ENCODE data around the gene PGAM2.

Gene PGAM2

GRCh38 chr7:44101966-44102845 is 36.8 kb upstream of the PGAM2 start:
- no peaks in the 10 kb centered on the region for H3K9me3 ChIP-seq (ENCODE audit: control insufficient read depth, insufficient read depth, low read depth, low read length)
- no peak overlapping the region for H3K4me3 ChIP-seq (ENCODE audit: low read depth, low read length)
- peaks cover 31% of the 10 kb centered on the region for H3K27me3 ChIP-seq (ENCODE audit: control insufficient read depth, insufficient read depth, low read length)
- no peak overlapping the region for H3K27ac ChIP-seq (ENCODE audit: low read depth, low read length)
- peaks cover 3% of the 10 kb centered on the region for H3K36me3 ChIP-seq (ENCODE audit: control insufficient read depth, insufficient read depth, low read length)
- H3K4me1 ChIP-seq (ENCODE audit: control insufficient read depth, insufficient read depth, low read length), result peaks cover 13% of the 10 kb centered on the region
- H3K9ac ChIP-seq (ENCODE audit: low read length), result no peak overlapping the region

GRCh38 chr7:44101303-44101965 is 36.1 kb upstream of the PGAM2 start:
- Histone ChIP-seq H3K9ac (ENCODE audit: low read length) (no peak overlapping the region), H3K9me3 (ENCODE audit: control insufficient read depth, insufficient read depth, low read depth, low read length) (no peaks in the 10 kb centered on the region), H3K27me3 (ENCODE audit: control insufficient read depth, insufficient read depth, low read length) (peaks cover 31% of the 10 kb centered on the region), H3K4me1 (ENCODE audit: control insufficient read depth, insufficient read depth, low read length) (peaks cover 13% of the 10 kb centered on the region), H3K36me3 (ENCODE audit: control insufficient read depth, insufficient read depth, low read length) (no peaks in the 10 kb centered on the region), H3K27ac (ENCODE audit: low read depth, low read length) (no peak overlapping the region), H3K4me3 (ENCODE audit: low read depth, low read length) (no peak overlapping the region)

- no peak overlapping the region for H3K27ac ChIP-seq (ENCODE audit: low read depth, low read length)
- H3K27me3 ChIP-seq (ENCODE audit: control insufficient read depth, insufficient read depth, low read length), result peaks cover 31% of the 10 kb centered on the region
- H3K36me3 ChIP-seq (ENCODE audit: control insufficient read depth, insufficient read depth, low read length), result no peaks in the 10 kb centered on the region
- peaks cover 11% of the 10 kb centered on the region for H3K4me1 ChIP-seq (ENCODE audit: control insufficient read depth, insufficient read depth, low read length)
- no peaks in the 10 kb centered on the region for H3K9me3 ChIP-seq (ENCODE audit: control insufficient read depth, insufficient read depth, low read depth, low read length)
- no peak overlapping the region for H3K9ac ChIP-seq (ENCODE audit: low read length)
- no peak overlapping the region for H3K4me3 ChIP-seq (ENCODE audit: low read depth, low read length)
Measured at GRCh38 chr7:44100458-44101302, 35.3 kb upstream of the PGAM2 start.

- Histone ChIP-seq H3K9me3 (ENCODE audit: control insufficient read depth, insufficient read depth, low read depth, low read length) (no peaks in the 10 kb centered on the region), H3K9ac (ENCODE audit: low read length) (no peak overlapping the region), H3K4me1 (ENCODE audit: control insufficient read depth, insufficient read depth, low read length) (peaks cover 4% of the 10 kb centered on the region)
Measured at GRCh38 chr7:44099669-44100068, 34.3 kb upstream of the PGAM2 start.

GRCh38 chr7:44098092-44099068 is 33.0 kb upstream of the PGAM2 start:
- peaks cover under 1% of the 10 kb centered on the region; the same call in 1 of the 2 replicates for H3K4me1 ChIP-seq (ENCODE audit: control insufficient read depth, insufficient read depth, low read length)
- no peak overlapping the region for H3K4me3 ChIP-seq (ENCODE audit: low read depth, low read length)
- no peak overlapping the region for H3K27ac ChIP-seq (ENCODE audit: low read depth, low read length)
- H3K36me3 ChIP-seq (ENCODE audit: control insufficient read depth, insufficient read depth, low read length), result no peaks in the 10 kb centered on the region
- H3K9me3 ChIP-seq (ENCODE audit: control insufficient read depth, insufficient read depth, low read depth, low read length), result no peaks in the 10 kb centered on the region
- no peak overlapping the region for H3K9ac ChIP-seq (ENCODE audit: low read length)
- H3K27me3 ChIP-seq (ENCODE audit: control insufficient read depth, insufficient read depth, low read length), result peaks cover 17% of the 10 kb centered on the region

More at GRCh38 chr7:44099669-44100068, 34.3 kb upstream of the PGAM2 start:
- Histone ChIP-seq H3K36me3 (ENCODE audit: control insufficient read depth, insufficient read depth, low read length) (no peaks in the 10 kb centered on the region), H3K27ac (ENCODE audit: low read depth, low read length) (no peak overlapping the region), H3K27me3 (ENCODE audit: control insufficient read depth, insufficient read depth, low read length) (peaks cover 22% of the 10 kb centered on the region), H3K4me3 (ENCODE audit: low read depth, low read length) (no peak overlapping the region)

GRCh38 chr7:44097064-44097932 is 31.9 kb upstream of the PGAM2 start:
- H3K4me3 ChIP-seq (ENCODE audit: low read depth, low read length), result no peak overlapping the region
- H3K4me1 ChIP-seq (ENCODE audit: control insufficient read depth, insufficient read depth, low read length), result no peaks in the 10 kb centered on the region
- H3K27ac ChIP-seq (ENCODE audit: low read depth, low read length), result no peak overlapping the region
- H3K9me3 ChIP-seq (ENCODE audit: control insufficient read depth, insufficient read depth, low read depth, low read length), result no peaks in the 10 kb centered on the region
- H3K36me3 ChIP-seq (ENCODE audit: control insufficient read depth, insufficient read depth, low read length), result no peaks in the 10 kb centered on the region
- H3K9ac ChIP-seq (ENCODE audit: low read length), result no peak overlapping the region
- peaks cover 6% of the 10 kb centered on the region; the same call in 1 of the 2 replicates for H3K27me3 ChIP-seq (ENCODE audit: control insufficient read depth, insufficient read depth, low read length)

GRCh38 chr7:44096326-44096881 is 31.0 kb upstream of the PGAM2 start:
- Histone ChIP-seq H3K9ac (ENCODE audit: low read length) (no peak overlapping the region), H3K36me3 (ENCODE audit: control insufficient read depth, insufficient read depth, low read length) (no peaks in the 10 kb centered on the region), H3K27me3 (ENCODE audit: control insufficient read depth, insufficient read depth, low read length) (no peaks in the 10 kb centered on the region)

GRCh38 chr7:44095781-44096180 is 30.4 kb upstream of the PGAM2 start:
- H3K27me3 ChIP-seq (ENCODE audit: control insufficient read depth, insufficient read depth, low read length), result no peaks in the 10 kb centered on the region
- H3K4me1 ChIP-seq (ENCODE audit: control insufficient read depth, insufficient read depth, low read length), result no peaks in the 10 kb centered on the region
- H3K9ac ChIP-seq (ENCODE audit: low read length), result no peak overlapping the region
- H3K27ac ChIP-seq (ENCODE audit: low read depth, low read length), result no peak overlapping the region
- no peaks in the 10 kb centered on the region for H3K36me3 ChIP-seq (ENCODE audit: control insufficient read depth, insufficient read depth, low read length)
- no peaks in the 10 kb centered on the region for H3K9me3 ChIP-seq (ENCODE audit: control insufficient read depth, insufficient read depth, low read depth, low read length)
- H3K4me3 ChIP-seq (ENCODE audit: low read depth, low read length), result no peak overlapping the region

More at GRCh38 chr7:44096326-44096881, 31.0 kb upstream of the PGAM2 start:
- H3K27ac ChIP-seq (ENCODE audit: low read depth, low read length), result no peak overlapping the region
- H3K9me3 ChIP-seq (ENCODE audit: control insufficient read depth, insufficient read depth, low read depth, low read length), result no peaks in the 10 kb centered on the region
- no peak overlapping the region for H3K4me3 ChIP-seq (ENCODE audit: low read depth, low read length)
- no peaks in the 10 kb centered on the region for H3K4me1 ChIP-seq (ENCODE audit: control insufficient read depth, insufficient read depth, low read length)

- Histone ChIP-seq H3K4me1 (ENCODE audit: control insufficient read depth, insufficient read depth, low read length) (no peaks in the 10 kb centered on the region), H3K27ac (ENCODE audit: low read depth, low read length) (no peak overlapping the region), H3K36me3 (ENCODE audit: control insufficient read depth, insufficient read depth, low read length) (no peaks in the 10 kb centered on the region), H3K9ac (ENCODE audit: low read length) (no peak overlapping the region), H3K27me3 (ENCODE audit: control insufficient read depth, insufficient read depth, low read length) (no peaks in the 10 kb centered on the region), H3K9me3 (ENCODE audit: control insufficient read depth, insufficient read depth, low read depth, low read length) (no peaks in the 10 kb centered on the region), H3K4me3 (ENCODE audit: low read depth, low read length) (no peak overlapping the region)
Measured at GRCh38 chr7:44094883-44095592, 29.7 kb upstream of the PGAM2 start.
